Rectal smooth muscle tissue (tissue), 1 donor: ENCODE data around the gene MRGPRF.

Experiments used
- H3K27ac ChIP-seq: one replicate; pipeline ENCODE4 v1.7.0; 2013; ENCODE audit warnings: low read depth, low read length, inconsistent platforms
- H3K27me3 ChIP-seq: one replicate; pipeline ENCODE4 v1.7.0; 2013; ENCODE audit warnings: low read length; ENCODE audit not compliant: control insufficient read depth, insufficient read depth
- H3K36me3 ChIP-seq: one replicate; pipeline ENCODE4 v1.7.0; 2013; ENCODE audit warnings: low read length; ENCODE audit not compliant: control insufficient read depth, insufficient read depth
- H3K4me1 ChIP-seq: one replicate; pipeline ENCODE4 v1.7.0; 2013; ENCODE audit warnings: low read length; ENCODE audit not compliant: control insufficient read depth, insufficient read depth
- H3K4me3 ChIP-seq: one replicate; pipeline ENCODE4 v1.7.0; 2013; ENCODE audit warnings: low read length
- H3K9ac ChIP-seq: one replicate; pipeline ENCODE4 v1.7.0; 2013; ENCODE audit warnings: low read length

MRGPRF gene

GRCh38 chr11:69010361-69010891, 2.6 kb downstream of the MRGPRF start:
- peaks cover 9% of the 10 kb centered on the region for H3K36me3 ChIP-seq
- H3K27ac ChIP-seq, result peak overlapping the region; percentile 99
- H3K9ac ChIP-seq, result no peak overlapping the region
- H3K4me3 ChIP-seq, result peak overlapping the region; percentile 70
- peaks cover 3% of the 10 kb centered on the region for H3K27me3 ChIP-seq
- H3K4me1 ChIP-seq, result peaks cover 60% of the 10 kb centered on the region

GRCh38 chr11:69009441-69010211, 3.4 kb downstream of the MRGPRF start:
- H3K36me3 ChIP-seq, result peaks cover 14% of the 10 kb centered on the region
- H3K4me3 ChIP-seq, result peak overlapping the region; percentile 70
- peaks cover 60% of the 10 kb centered on the region for H3K4me1 ChIP-seq
- H3K27me3 ChIP-seq, result peaks cover 3% of the 10 kb centered on the region
- H3K27ac ChIP-seq, result peak overlapping the region; percentile 99
- H3K9ac ChIP-seq, result no peak overlapping the region

GRCh38 chr11:69008737-69009440, 4.2 kb downstream of the MRGPRF start:
- peak overlapping the region; percentile 99 for H3K27ac ChIP-seq
- H3K4me3 ChIP-seq, result peak overlapping the region; percentile 26
- peaks cover 63% of the 10 kb centered on the region for H3K4me1 ChIP-seq
- H3K9ac ChIP-seq, result no peak overlapping the region
- H3K27me3 ChIP-seq, result peaks cover 3% of the 10 kb centered on the region
- H3K36me3 ChIP-seq, result peaks cover 21% of the 10 kb centered on the region

GRCh38 chr11:69007975-69008381, 5.1 kb downstream of the MRGPRF start:
- Histone ChIP-seq H3K4me3 (peak overlapping the region; percentile 16), H3K27ac (peak overlapping the region; percentile 99), H3K9ac (no peak overlapping the region), H3K4me1 (peaks cover 69% of the 10 kb centered on the region), H3K36me3 (peaks cover 25% of the 10 kb centered on the region), H3K27me3 (peaks cover 3% of the 10 kb centered on the region)

- Histone ChIP-seq H3K4me1 (peaks cover 80% of the 10 kb centered on the region), H3K27ac (peak overlapping the region; percentile 99), H3K4me3 (no peak overlapping the region), H3K36me3 (peaks cover 25% of the 10 kb centered on the region), H3K27me3 (no peaks in the 10 kb centered on the region), H3K9ac (no peak overlapping the region)
These were observed 6.2 kb downstream of the MRGPRF start for GRCh38 chr11:69006816-69007215.

GRCh38 chr11:69005631-69006368, 7.2 kb downstream of the MRGPRF start:
- Histone ChIP-seq H3K4me1 (peaks cover 90% of the 10 kb centered on the region), H3K4me3 (no peak overlapping the region), H3K27ac (peak overlapping the region; percentile 99), H3K36me3 (peaks cover 25% of the 10 kb centered on the region), H3K27me3 (no peaks in the 10 kb centered on the region), H3K9ac (no peak overlapping the region)

GRCh38 chr11:69005183-69005630, 7.8 kb downstream of the MRGPRF start:
- H3K27ac ChIP-seq, result peak overlapping the region; percentile 99
- no peak overlapping the region for H3K4me3 ChIP-seq
- peaks cover 91% of the 10 kb centered on the region for H3K4me1 ChIP-seq
- H3K27me3 ChIP-seq, result no peaks in the 10 kb centered on the region
- H3K9ac ChIP-seq, result no peak overlapping the region
- H3K36me3 ChIP-seq, result peaks cover 25% of the 10 kb centered on the region

- H3K4me3 ChIP-seq, result no peak overlapping the region
- H3K9ac ChIP-seq, result no peak overlapping the region
- peak overlapping the region; percentile 99 for H3K27ac ChIP-seq
- peaks cover 89% of the 10 kb centered on the region for H3K4me1 ChIP-seq
- peaks cover 25% of the 10 kb centered on the region for H3K36me3 ChIP-seq
- no peaks in the 10 kb centered on the region for H3K27me3 ChIP-seq
These were observed 8.4 kb downstream of the MRGPRF start for GRCh38 chr11:69004411-69005182.

GRCh38 chr11:69003866-69004367, 9.1 kb downstream of the MRGPRF start:
- Histone ChIP-seq H3K4me3 (no peak overlapping the region), H3K27me3 (no peaks in the 10 kb centered on the region), H3K9ac (no peak overlapping the region), H3K4me1 (peaks cover 90% of the 10 kb centered on the region), H3K36me3 (peaks cover 25% of the 10 kb centered on the region), H3K27ac (peak overlapping the region; percentile 99)

GRCh38 chr11:69003301-69003865, 9.7 kb downstream of the MRGPRF start:
- Histone ChIP-seq H3K4me1 (peaks cover 90% of the 10 kb centered on the region), H3K27me3 (no peaks in the 10 kb centered on the region), H3K9ac (no peak overlapping the region), H3K36me3 (peaks cover 25% of the 10 kb centered on the region), H3K27ac (peak overlapping the region; percentile 99), H3K4me3 (no peak overlapping the region)

- H3K9ac ChIP-seq, result no peak overlapping the region
- no peak overlapping the region for H3K4me3 ChIP-seq
- H3K4me1 ChIP-seq, result peaks cover 90% of the 10 kb centered on the region
- peak overlapping the region; percentile 99 for H3K27ac ChIP-seq
- H3K36me3 ChIP-seq, result peaks cover 25% of the 10 kb centered on the region
- H3K27me3 ChIP-seq, result no peaks in the 10 kb centered on the region
These were observed 10.3 kb downstream of the MRGPRF start for GRCh38 chr11:69002570-69003231.
